MCF 10A (cell line): Measurements from ENCODE around the gene TXNDC2. TPM values are rescaled to one million over a fixed set of nuclear protein-coding genes. Genes with fewer than 3 reads are reported as not detected.
"Not testable (repeated sequence)": the region's sequence is repeated elsewhere in the genome, so short reads cannot be mapped to it uniquely, and the experiment has no call there.

Experiments
- BruUV-seq: library from RNA; stranded (reverse); fragments of 400-500 nt; replicated peaks from 2 replicates; lab custom pipeline; 2021; lab: Mats Ljungman, UMichigan
- CTCF ChIA-PET: fragments of 300-600 bp; sonication (Branson Sonifier 250); formaldehyde crosslinking; extraction: SDS; loops from one replicate; lab custom pipeline; 2021; ENCODE audit warnings: antibody characterized with exemption, inconsistent platforms; lab: Yijun Ruan, JAX
- POLR2A ChIA-PET: fragments of 300-600, 350-650 bp; sonication (Branson Sonifier 250); formaldehyde crosslinking; extraction: SDS; loops from one replicate; lab custom pipeline; 2020; ENCODE audit warnings: antibody characterized with exemption, inconsistent platforms; lab: Yijun Ruan, JAX
- DNase-seq: peaks from one replicate; pipeline ENCODE4 v3.0.0-alpha.2; 2018; ENCODE audit not compliant: unreplicated experiment
- H3K27ac Mint-ChIP-seq: one replicate; pipeline ENCODE4 v1.8.0; 2022; ENCODE audit warnings: mild to moderate bottlenecking, low read depth, mixed read lengths; ENCODE audit not compliant: unreplicated experiment
- H3K27me3 Mint-ChIP-seq: one replicate; pipeline ENCODE4 v1.8.0; 2022; ENCODE audit warnings: mixed read lengths; ENCODE audit not compliant: insufficient read depth, unreplicated experiment
- H3K36me3 Mint-ChIP-seq: one replicate; pipeline ENCODE4 v1.8.0; 2022; ENCODE audit warnings: mild to moderate bottlenecking, moderate library complexity, mixed read lengths; ENCODE audit not compliant: insufficient read depth, unreplicated experiment
- H3K4me1 Mint-ChIP-seq: one replicate; pipeline ENCODE4 v1.8.0; 2022; ENCODE audit warnings: mixed read lengths; ENCODE audit not compliant: insufficient read depth, unreplicated experiment
- H3K4me3 Mint-ChIP-seq: one replicate; pipeline ENCODE4 v1.8.0; 2022; ENCODE audit warnings: mild to moderate bottlenecking, moderate library complexity, mixed read lengths; ENCODE audit not compliant: unreplicated experiment
- H3K9me3 Mint-ChIP-seq: one replicate; pipeline ENCODE4 v1.8.0; 2022; ENCODE audit warnings: mixed read lengths; ENCODE audit not compliant: unreplicated experiment
- CTCF ChIP-seq: fragments of 200-600 bp; IDR thresholded peaks from one replicate; pipeline ENCODE4 v1.8.0; 2022; ENCODE audit warnings: antibody characterized with exemption, mild to moderate bottlenecking; ENCODE audit not compliant: unreplicated experiment
- intact Hi-C: fragments of 100-400 bp; cut with micrococcal nuclease; formaldehyde crosslinking; loops from 2 replicates; pipeline ENCODE4 v1.14.1; 2022
- total RNA-seq: library from RNA; stranded (reverse); gene quantifications from 2 replicates; pipeline ENCODE4 v1.2.3, GENCODE V29; 2022

The TXNDC2 gene
- total RNA-seq, 1 experiment from 2014 or later: not detected

- intact Hi-C loops: no loop called here
- no TSS peak for BruUV-seq
- Mint-ChIP-seq H3K4me1 (peaks cover 7% of the 10 kb centered on the region), H3K27ac (no peak overlapping the region), H3K4me3 (no peak overlapping the region), H3K27me3 (no peaks in the 10 kb centered on the region), H3K36me3 (no peaks in the 10 kb centered on the region), H3K9me3 (no peaks in the 10 kb centered on the region)
- ChIA-PET POLR2A (interaction anchor here (2.6 kb wide), 1 partner anchor 13 kb away, joined by 10 read pairs; the partner anchor contains the start of gene VAPA), CTCF (no interaction called here)
- DNase-seq: no peak
- TF ChIP-seq CTCF: no peak
These were observed 14.9 kb downstream of the TXNDC2 start for GRCh38 chr18:9900699-9901098.

- POLR2A ChIA-PET: interaction anchor here (0.7 to 2.6 kb wide), 2 partner anchors 12 to 23 kb away, joined by 3 to 10 read pairs; partner anchors contain the start of gene VAPA
- no peak for TF ChIP-seq CTCF
These were observed 15.6 kb downstream of the TXNDC2 start for GRCh38 chr18:9901377-9901776.

GRCh38 chr18:9902264-9902663 is 16.5 kb downstream of the TXNDC2 start:
- BruUV-seq, H3K27ac Mint-ChIP-seq, H3K4me3 Mint-ChIP-seq, H3K27me3 Mint-ChIP-seq, H3K9me3 Mint-ChIP-seq, intact Hi-C loops, CTCF ChIA-PET, H3K36me3 Mint-ChIP-seq: not testable (repeated sequence)
- peaks cover 10% of the 10 kb centered on the region for H3K4me1 Mint-ChIP-seq
- DNase-seq: peak; percentile 39
- POLR2A ChIA-PET: interaction anchor here (2.6 kb wide), 1 partner anchor 11 kb away, joined by 10 read pairs; the partner anchor contains the start of gene VAPA

More at GRCh38 chr18:9901377-9901776, 15.6 kb downstream of the TXNDC2 start:
- H3K27me3 Mint-ChIP-seq: no peaks in the 10 kb centered on the region
- no peaks in the 10 kb centered on the region for H3K36me3 Mint-ChIP-seq
- no TSS peak for BruUV-seq
- H3K27ac Mint-ChIP-seq: no peak overlapping the region
- peaks cover 10% of the 10 kb centered on the region for H3K4me1 Mint-ChIP-seq
- DNase-seq: peak; percentile 5
- intact Hi-C loops: no loop called here
- CTCF ChIA-PET: no interaction called here
- no peaks in the 10 kb centered on the region for H3K9me3 Mint-ChIP-seq
- H3K4me3 Mint-ChIP-seq: no peak overlapping the region

GRCh38 chr18:9902832-9903231 is 17.1 kb downstream of the TXNDC2 start:
- no peak overlapping the region for H3K27ac Mint-ChIP-seq
- intact Hi-C loops: no loop called here
- H3K27me3 Mint-ChIP-seq: no peaks in the 10 kb centered on the region

More at GRCh38 chr18:9902832-9903231, 17.1 kb downstream of the TXNDC2 start:
- ChIA-PET POLR2A (interaction anchor here (2.6 kb wide), 1 partner anchor 11 kb away, joined by 10 read pairs; the partner anchor contains the start of gene VAPA), CTCF (no interaction called here)
- Mint-ChIP-seq H3K4me1 (peaks cover 10% of the 10 kb centered on the region), H3K36me3 (no peaks in the 10 kb centered on the region), H3K4me3 (no peak overlapping the region), H3K9me3 (no peaks in the 10 kb centered on the region)
- TF ChIP-seq CTCF: no peak
- no TSS peak for BruUV-seq
- DNase-seq: no peak
